Tibial nerve (tissue), 4 donors: ENCODE results near the gene SMC1B.

Experiments
- EP300 ChIP-seq, 2 donors: sonication (generic); formaldehyde crosslinking; IDR thresholded peaks; one replicate each; pipeline ENCODE4 v1.6.1; 2017; ENCODE audit warnings: antibody characterized with exemption in 2 of 2, mild to moderate bottlenecking in 1 of 2
- POLR2A ChIP-seq, 2 donors: fragments of 450-650 bp; IDR thresholded peaks; one replicate each; pipeline ENCODE4 v1.6.1; 2017; ENCODE audit warnings: antibody characterized with exemption in 2 of 2, mild to moderate bottlenecking in 2 of 2, moderate library complexity in 2 of 2
- TF ChIP-seq, protein P1 (sequence below), 5 experiments: fragments of 200-600 bp in 3 of 5; fragments of 450-650 bp in 2 of 5; sonication (generic) in 3 of 5; IDR thresholded peaks; one replicate each; pipeline ENCODE4 v1.5.1; 2016 to 2019; ENCODE audit warnings: antibody characterized with exemption in 5 of 5, mild to moderate bottlenecking in 3 of 5, moderate library complexity in 2 of 5

DNA sequence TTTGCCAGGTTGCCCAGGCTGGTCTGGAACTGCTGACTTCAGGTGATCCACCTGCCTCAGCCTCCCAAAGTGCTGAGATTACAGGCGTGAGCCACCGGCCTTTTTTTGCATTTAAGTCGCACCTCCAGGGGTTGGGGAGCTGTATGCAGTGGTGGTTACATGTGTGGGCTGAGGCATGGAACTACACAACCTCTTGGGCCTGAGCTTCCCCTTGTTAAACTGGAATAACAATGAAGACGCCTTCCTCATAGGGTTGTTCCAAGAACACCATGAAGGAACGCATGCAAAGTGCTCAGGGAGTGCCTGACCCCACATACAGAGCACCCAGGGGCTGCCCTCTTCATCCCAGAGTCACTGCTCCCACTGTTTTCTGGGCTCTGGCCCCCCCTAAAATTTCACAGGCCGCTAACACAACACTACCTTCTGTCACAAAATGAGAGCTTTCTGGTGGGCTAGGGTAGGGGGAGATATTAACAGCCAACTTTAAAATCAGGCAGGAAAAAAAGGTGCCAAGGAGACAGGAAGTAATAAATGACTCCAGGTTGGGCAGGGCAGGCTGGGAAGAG, 104.9 kb downstream of the SMC1B start:
- TF ChIP-seq, protein P1, sequence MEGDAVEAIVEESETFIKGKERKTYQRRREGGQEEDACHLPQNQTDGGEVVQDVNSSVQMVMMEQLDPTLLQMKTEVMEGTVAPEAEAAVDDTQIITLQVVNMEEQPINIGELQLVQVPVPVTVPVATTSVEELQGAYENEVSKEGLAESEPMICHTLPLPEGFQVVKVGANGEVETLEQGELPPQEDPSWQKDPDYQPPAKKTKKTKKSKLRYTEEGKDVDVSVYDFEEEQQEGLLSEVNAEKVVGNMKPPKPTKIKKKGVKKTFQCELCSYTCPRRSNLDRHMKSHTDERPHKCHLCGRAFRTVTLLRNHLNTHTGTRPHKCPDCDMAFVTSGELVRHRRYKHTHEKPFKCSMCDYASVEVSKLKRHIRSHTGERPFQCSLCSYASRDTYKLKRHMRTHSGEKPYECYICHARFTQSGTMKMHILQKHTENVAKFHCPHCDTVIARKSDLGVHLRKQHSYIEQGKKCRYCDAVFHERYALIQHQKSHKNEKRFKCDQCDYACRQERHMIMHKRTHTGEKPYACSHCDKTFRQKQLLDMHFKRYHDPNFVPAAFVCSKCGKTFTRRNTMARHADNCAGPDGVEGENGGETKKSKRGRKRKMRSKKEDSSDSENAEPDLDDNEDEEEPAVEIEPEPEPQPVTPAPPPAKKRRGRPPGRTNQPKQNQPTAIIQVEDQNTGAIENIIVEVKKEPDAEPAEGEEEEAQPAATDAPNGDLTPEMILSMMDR (IDR thresholded peaks at IDR 0.05) = no peak
- TF ChIP-seq POLR2A (IDR thresholded peaks at IDR 0.05) (no peak), EP300 (IDR thresholded peaks at IDR 0.05) (no peak)
